Naive thymus-derived CD4-positive, alpha-beta T cell (primary cell): Measurements from ENCODE around the gene HMOX2. TPM values are rescaled to one million over a fixed set of nuclear protein-coding genes. Genes with fewer than 3 reads are reported as not detected.

Experiments used
- ATAC-seq: fragments of 150-1000 bp; cut with Tn5 transposase; 2 replicates; pipeline ENCODE4 v1.10.0; 2021; ENCODE audit warnings: mild to moderate bottlenecking, moderate library complexity
- CTCF ChIA-PET: fragments of 350-600 bp; sonication (Branson Sonifier 250); formaldehyde crosslinking; loops from one replicate; lab custom pipeline; 2021; ENCODE audit warnings: antibody characterized with exemption; lab: Charles Lee
- POLR2A ChIA-PET: fragments of 350-600 bp; sonication (Branson Sonifier 250); formaldehyde crosslinking; loops from one replicate; lab custom pipeline; 2021; ENCODE audit warnings: antibody characterized with exemption, inconsistent platforms; lab: Charles Lee
- DNase-seq, 9 donors: peaks; one replicate each; pipeline versions ENCODE4 v3.0.0 to v3.0.0-alpha.2; 2020 to 2022; ENCODE audit warnings: mixed read lengths in 1 of 9
- H3K27ac ChIP-seq: one replicate; pipeline ENCODE4 v1.7.0; 2013; ENCODE audit warnings: mild to moderate bottlenecking, low read depth, low read length, moderate library complexity
- H3K27me3 ChIP-seq, 2 donors: one replicate each; pipeline ENCODE4 v1.7.0; 2013; ENCODE audit warnings: low read length in 2 of 2, mild to moderate bottlenecking in 2 of 2, moderate library complexity in 2 of 2; ENCODE audit not compliant: control insufficient read depth in 2 of 2, insufficient read depth in 2 of 2
- H3K36me3 ChIP-seq, 3 experiments: 1 replicate in 2 of 3; 2 replicates in 1 of 3; pipeline ENCODE4 v1.7.0; 2013; ENCODE audit warnings: low read length in 3 of 3, mild to moderate bottlenecking in 3 of 3, moderate library complexity in 1 of 3; ENCODE audit not compliant: insufficient read depth in 3 of 3, control insufficient read depth in 2 of 3
- H3K4me1 ChIP-seq, 2 donors: one replicate each; pipeline ENCODE4 v1.7.0; 2013; ENCODE audit warnings: low read length in 2 of 2, mild to moderate bottlenecking in 2 of 2, moderate library complexity in 1 of 2; ENCODE audit not compliant: control insufficient read depth in 2 of 2, insufficient read depth in 2 of 2
- H3K4me3 ChIP-seq: 2 replicates; pipeline ENCODE4 v1.7.0; 2013; ENCODE audit warnings: mild to moderate bottlenecking, low read length
- H3K9me3 ChIP-seq, 3 experiments: 1 replicate in 2 of 3; 2 replicates in 1 of 3; pipeline ENCODE4 v1.7.0; 2013; ENCODE audit warnings: low read length in 3 of 3; ENCODE audit not compliant: control insufficient read depth in 2 of 3
- H3K27ac Mint-ChIP-seq, 9 donors: one replicate each; pipeline ENCODE4 v1.8.0; 2020 to 2022; ENCODE audit warnings: mixed read lengths in 9 of 9, mild to moderate bottlenecking in 8 of 9, moderate library complexity in 5 of 9, inconsistent platforms in 2 of 9
- H3K27me3 Mint-ChIP-seq, 5 donors: one replicate each; pipeline ENCODE4 v1.8.0; 2021 to 2022; ENCODE audit warnings: mixed read lengths in 5 of 5, mild to moderate bottlenecking in 1 of 5
- H3K36me3 Mint-ChIP-seq, 5 donors: one replicate each; pipeline ENCODE4 v1.8.0; 2020 to 2022; ENCODE audit warnings: mixed read lengths in 5 of 5, mild to moderate bottlenecking in 3 of 5, inconsistent platforms in 1 of 5
- H3K4me1 Mint-ChIP-seq, 7 donors: one replicate each; pipeline ENCODE4 v1.8.0; 2020 to 2022; ENCODE audit warnings: mixed read lengths in 7 of 7, mild to moderate bottlenecking in 3 of 7, inconsistent platforms in 1 of 7
- H3K4me3 Mint-ChIP-seq, 10 donors: one replicate each; pipeline ENCODE4 v1.8.0; 2020 to 2022; ENCODE audit warnings: mild to moderate bottlenecking in 10 of 10, mixed read lengths in 10 of 10, moderate library complexity in 6 of 10, inconsistent platforms in 2 of 10
- H3K9me3 Mint-ChIP-seq, 11 donors: one replicate each; pipeline ENCODE4 v1.8.0; 2020 to 2022; ENCODE audit warnings: mixed read lengths in 11 of 11, mild to moderate bottlenecking in 4 of 11, inconsistent platforms in 1 of 11, moderate library complexity in 1 of 11
- intact Hi-C, 2 donors: fragments of 100-400 bp; cut with micrococcal nuclease; formaldehyde crosslinking; loops; one replicate each; pipeline ENCODE4 v1.15.1; 2023
- polyA plus RNA-seq, 2 donors: library from polyadenylated mRNA; unstranded; fragments of 300-500 nt; fragmentation: Illumina TruSeq; gene quantifications; one replicate each; pipeline ENCODE4 v1.2.3, GENCODE V29; 2021
- total RNA-seq, 6 experiments: library from RNA in 5 of 6; stranded (reverse) in 5 of 6; gene quantifications; 1 replicate in 5 of 6; 2 replicates in 1 of 6; pipeline ENCODE4 v1.2.3 and lab custom pipeline; 2021 to 2026

HMOX2 gene
- total and polyA plus RNA-seq, 7 experiments from 2014 or later, result 44.6 to 163 (median 77.2) TPM

DNA sequence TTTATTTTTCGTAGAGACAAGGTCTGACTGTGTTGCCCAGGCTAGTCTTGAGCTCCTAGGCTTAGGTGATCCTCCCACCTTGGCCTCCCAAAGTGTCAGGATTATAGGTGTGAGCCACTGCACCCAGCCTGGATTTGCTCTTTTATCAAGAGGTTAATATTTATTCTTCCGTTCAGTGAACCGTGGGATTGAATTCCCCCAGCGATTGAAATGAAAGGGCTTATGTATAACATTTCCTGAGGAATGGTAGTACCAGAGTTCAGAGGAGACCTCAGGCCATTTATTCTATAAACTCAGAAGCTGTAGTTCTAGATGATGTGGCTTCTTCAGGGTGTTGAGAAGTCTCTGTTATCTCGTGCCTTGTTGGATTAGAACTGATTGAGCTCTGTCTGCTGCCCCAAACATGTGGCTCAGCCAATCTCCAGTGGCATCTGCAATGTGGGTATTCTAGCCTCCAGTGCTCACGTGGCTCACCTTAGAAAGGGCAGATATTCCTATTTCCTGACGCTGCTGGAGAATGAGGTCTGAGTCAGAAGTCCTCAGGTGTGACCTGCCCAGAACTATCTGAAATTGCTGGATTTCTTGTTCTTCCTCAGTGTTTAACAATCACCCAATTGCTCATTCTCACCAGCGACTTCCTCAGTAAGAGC lies 22.5 kb downstream of the HMOX2 start:
- H3K27ac Mint-ChIP-seq, result peak overlapping the region in 8 of 9 donors; percentile 33 to 100 (median 85)
- H3K4me1 Mint-ChIP-seq, result peaks cover 46 to 98% (median 92%) of the 10 kb centered on the region in 7 donors
- ChIA-PET CTCF (interaction anchor here (1.2 to 4.9 kb wide), 3 partner anchors 9 to 28 kb away, joined by 3 to 29 read pairs (median 4); no protein-coding TSS in a partner anchor), POLR2A (interaction anchor here (0.5 to 11.2 kb wide), 5 partner anchors 6 to 534 kb away, joined by 3 to 216 read pairs (median 27); partner anchors contain the start of genes HMOX2 and NMRAL1)
- Histone ChIP-seq H3K4me3 (no peak overlapping the region), H3K27ac (no peak overlapping the region), H3K36me3 (peaks cover 0 to 14% (median 5%) of the 10 kb centered on the region in 3 experiments), H3K27me3 (no peaks in the 10 kb centered on the region), H3K9me3 (no peaks in the 10 kb centered on the region), H3K4me1 (peaks cover 23 to 81% of the 10 kb centered on the region in 2 donors)
- no peaks in the 10 kb centered on the region for H3K27me3 Mint-ChIP-seq
- no peaks in the 10 kb centered on the region for H3K9me3 Mint-ChIP-seq
- DNase-seq (no peak), ATAC-seq (no peak)
- H3K4me3 Mint-ChIP-seq, result peak overlapping the region in 9 of 10 donors; percentile 27 to 83 (median 43)
- peaks cover 3 to 37% (median 14%) of the 10 kb centered on the region in 5 donors for H3K36me3 Mint-ChIP-seq
- intact Hi-C loops, result no loop called here

GRCh38 chr16:4499196-4499555 lies 23.0 kb downstream of the HMOX2 start:
- no peaks in the 10 kb centered on the region for H3K27me3 ChIP-seq
- H3K36me3 Mint-ChIP-seq, result peaks cover 3 to 37% (median 14%) of the 10 kb centered on the region in 5 donors
- H3K27ac ChIP-seq, result no peak overlapping the region
- peaks cover 50 to 98% (median 93%) of the 10 kb centered on the region in 7 donors for H3K4me1 Mint-ChIP-seq
- ChIA-PET POLR2A (interaction anchor here (0.5 to 11.2 kb wide), 6 partner anchors 6 to 534 kb away, joined by 3 to 216 read pairs (median 16); partner anchors contain the start of genes HMOX2 and NMRAL1), CTCF (interaction anchor here (1.2 to 4.9 kb wide), 4 partner anchors 9 to 28 kb away, joined by 3 to 29 read pairs (median 9); no protein-coding TSS in a partner anchor)
- no peaks in the 10 kb centered on the region for H3K27me3 Mint-ChIP-seq
- DNase-seq (no peak), ATAC-seq (no peak)
- peaks cover 0 to 14% (median 5%) of the 10 kb centered on the region in 3 experiments for H3K36me3 ChIP-seq
- no peaks in the 10 kb centered on the region for H3K9me3 Mint-ChIP-seq
- peaks cover 28 to 86% of the 10 kb centered on the region in 2 donors for H3K4me1 ChIP-seq
- peak overlapping the region in 7 of 10 donors; percentile 34 to 83 (median 52) for H3K4me3 Mint-ChIP-seq
- H3K4me3 ChIP-seq, result no peak overlapping the region
- no peaks in the 10 kb centered on the region for H3K9me3 ChIP-seq
- intact Hi-C loops, result no loop called here
- H3K27ac Mint-ChIP-seq, result peak overlapping the region in 8 of 9 donors; percentile 33 to 100 (median 85)

DNA sequence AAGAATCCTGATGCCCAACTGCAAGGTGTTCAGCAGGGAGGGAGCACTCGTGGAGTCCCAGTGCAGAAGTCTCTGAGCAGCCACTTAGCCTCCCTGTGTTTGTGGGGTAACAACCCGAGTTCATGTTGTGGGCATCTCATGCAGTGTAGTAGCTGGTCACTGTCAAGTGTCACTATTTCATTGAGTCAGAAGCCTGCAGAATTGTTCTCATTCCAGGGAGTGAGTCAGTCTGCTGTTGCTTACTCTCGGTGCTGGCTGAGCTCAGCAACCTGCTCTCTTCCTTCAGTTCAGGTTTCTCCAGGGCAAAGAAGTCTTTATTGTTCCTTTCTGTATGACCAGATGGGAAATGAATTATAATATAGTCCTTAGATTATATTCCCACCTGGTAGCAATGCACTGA lies 24.1 kb downstream of the HMOX2 start:
- H3K9me3 Mint-ChIP-seq, result no peaks in the 10 kb centered on the region
- Histone ChIP-seq H3K36me3 (peaks cover 0 to 14% (median 5%) of the 10 kb centered on the region in 3 experiments), H3K27ac (peak overlapping the region; percentile 61), H3K9me3 (no peaks in the 10 kb centered on the region), H3K27me3 (no peaks in the 10 kb centered on the region), H3K4me1 (peaks cover 31 to 85% of the 10 kb centered on the region in 2 donors), H3K4me3 (no peak overlapping the region)
- CTCF ChIA-PET, result interaction anchor here (0.6 to 4.9 kb wide), 6 partner anchors 10 to 224 kb away, joined by 3 to 29 read pairs (median 5); partner anchors contain the start of gene MGRN1
- H3K27me3 Mint-ChIP-seq, result no peaks in the 10 kb centered on the region
- no peak for ATAC-seq
- H3K4me1 Mint-ChIP-seq, result peaks cover 55 to 98% (median 88%) of the 10 kb centered on the region in 7 donors
- H3K4me3 Mint-ChIP-seq, result peak overlapping the region in 6 of 10 donors; percentile 38 to 83 (median 60)
- H3K27ac Mint-ChIP-seq, result peak overlapping the region in 8 of 9 donors; percentile 49 to 100 (median 94)
- intact Hi-C loops, result no loop called here
- POLR2A ChIA-PET, result interaction anchor here (1.2 to 11.2 kb wide), 7 partner anchors 7 to 38 kb away, joined by 3 to 216 read pairs (median 6); partner anchors contain the start of genes CDIP1, HMOX2 and NMRAL1
- peaks cover 3 to 34% (median 14%) of the 10 kb centered on the region in 5 donors for H3K36me3 Mint-ChIP-seq
- no peak for DNase-seq

DNA sequence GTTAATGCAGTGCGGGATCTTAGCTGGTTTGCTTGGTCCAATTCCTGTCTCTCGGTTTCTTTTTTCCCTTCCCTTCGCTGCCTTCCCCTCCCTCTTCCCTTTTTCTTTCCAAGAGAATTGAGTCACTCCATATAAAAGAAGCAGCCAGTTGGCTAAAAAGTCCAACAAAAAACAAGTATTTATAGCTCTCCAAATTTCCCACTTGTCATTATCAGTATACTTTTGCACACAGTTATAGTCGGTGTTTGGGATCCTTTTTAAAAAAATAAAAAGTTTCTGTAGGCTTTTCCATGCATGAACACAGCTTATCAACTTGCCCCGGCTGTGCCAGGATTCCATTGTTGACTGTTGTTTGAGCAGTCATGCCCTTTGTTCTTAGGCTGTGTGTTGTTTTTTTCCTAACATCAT lies 24.9 kb downstream of the HMOX2 start:
- CTCF ChIA-PET, result interaction anchor here (1.0 to 4.9 kb wide), 5 partner anchors 11 to 123 kb away, joined by 3 to 29 read pairs (median 4); partner anchors contain the start of gene MGRN1
- Histone ChIP-seq H3K4me1 (peaks cover 33 to 86% of the 10 kb centered on the region in 2 donors), H3K36me3 (peaks cover 0 to 10% (median 5%) of the 10 kb centered on the region in 3 experiments), H3K27ac (peak overlapping the region; percentile 61), H3K4me3 (no peak overlapping the region), H3K27me3 (no peaks in the 10 kb centered on the region), H3K9me3 (no peaks in the 10 kb centered on the region)
- Mint-ChIP-seq H3K4me1 (peaks cover 62 to 98% (median 88%) of the 10 kb centered on the region in 7 donors), H3K9me3 (no peaks in the 10 kb centered on the region), H3K27ac (peak overlapping the region in 8 of 9 donors; percentile 90 to 100 (median 97)), H3K27me3 (no peaks in the 10 kb centered on the region), H3K4me3 (peak overlapping the region in 7 of 10 donors; percentile 12 to 85 (median 76)), H3K36me3 (peaks cover 3 to 34% (median 14%) of the 10 kb centered on the region in 5 donors)
- POLR2A ChIA-PET, result interaction anchor here (0.6 to 11.2 kb wide), 9 partner anchors 8 to 1349 kb away, joined by 3 to 216 read pairs (median 5); partner anchors contain the start of genes CDIP1, HMOX2 and NMRAL1
- ATAC-seq (no peak), DNase-seq (no peak)
- intact Hi-C loops, result no loop called here

GRCh38 chr16:4505356-4506147 lies 29.4 kb downstream of the HMOX2 start:
- ChIA-PET CTCF (interaction anchor here (0.6 to 6.4 kb wide), 28 partner anchors 9 to 180 kb away, joined by 3 to 71 read pairs (median 4); partner anchors contain the start of genes CDIP1, HMOX2, MGRN1 and NMRAL1), POLR2A (interaction anchor here (0.6 to 11.2 kb wide), 24 partner anchors 9 to 252 kb away, joined by 3 to 216 read pairs (median 5); partner anchors contain the start of genes ANKS3, CDIP1, CORO7 and DNAAF8)
- H3K4me1 ChIP-seq, result peaks cover 40 to 67% of the 10 kb centered on the region in 2 donors
- DNase-seq (peak; percentile 39 to 95 (median 91)), ATAC-seq (peak; percentile 95)
- H3K27me3 Mint-ChIP-seq, result no peaks in the 10 kb centered on the region
- H3K36me3 ChIP-seq, result peaks cover 17 to 39% (median 19%) of the 10 kb centered on the region in 3 experiments
- peaks cover 42 to 78% (median 67%) of the 10 kb centered on the region in 7 donors for H3K4me1 Mint-ChIP-seq
- no peaks in the 10 kb centered on the region for H3K27me3 ChIP-seq
- intact Hi-C loops, result loop anchor here (1.0 to 5.0 kb wide), 13 partner anchors 10 to 342 kb away; partner anchors contain the start of genes CDIP1 (in 2 of the 2), HMOX2 (in 2 of the 2), MGRN1 (in 2 of the 2) and DNAJA3 (in 1 of the 2)
- peak overlapping the region; percentile 71 to 87 (median 80) for H3K4me3 Mint-ChIP-seq
- no peaks in the 10 kb centered on the region for H3K9me3 ChIP-seq
- H3K9me3 Mint-ChIP-seq, result no peaks in the 10 kb centered on the region
- H3K36me3 Mint-ChIP-seq, result peaks cover 0 to 29% (median 12%) of the 10 kb centered on the region in 5 donors
- H3K27ac ChIP-seq, result peak overlapping the region; percentile 93
- peak overlapping the region; percentile 55 for H3K4me3 ChIP-seq
- peak overlapping the region; percentile 94 to 100 (median 99) for H3K27ac Mint-ChIP-seq
